NAMALWA (cell line): Measurements from ENCODE around the gene KANK4.

Experiments
- DNase-seq: peaks from one replicate; pipeline ENCODE4 v3.0.0-alpha.2; 2015; ENCODE audit warnings: low spot score

Gene KANK4

DNA sequence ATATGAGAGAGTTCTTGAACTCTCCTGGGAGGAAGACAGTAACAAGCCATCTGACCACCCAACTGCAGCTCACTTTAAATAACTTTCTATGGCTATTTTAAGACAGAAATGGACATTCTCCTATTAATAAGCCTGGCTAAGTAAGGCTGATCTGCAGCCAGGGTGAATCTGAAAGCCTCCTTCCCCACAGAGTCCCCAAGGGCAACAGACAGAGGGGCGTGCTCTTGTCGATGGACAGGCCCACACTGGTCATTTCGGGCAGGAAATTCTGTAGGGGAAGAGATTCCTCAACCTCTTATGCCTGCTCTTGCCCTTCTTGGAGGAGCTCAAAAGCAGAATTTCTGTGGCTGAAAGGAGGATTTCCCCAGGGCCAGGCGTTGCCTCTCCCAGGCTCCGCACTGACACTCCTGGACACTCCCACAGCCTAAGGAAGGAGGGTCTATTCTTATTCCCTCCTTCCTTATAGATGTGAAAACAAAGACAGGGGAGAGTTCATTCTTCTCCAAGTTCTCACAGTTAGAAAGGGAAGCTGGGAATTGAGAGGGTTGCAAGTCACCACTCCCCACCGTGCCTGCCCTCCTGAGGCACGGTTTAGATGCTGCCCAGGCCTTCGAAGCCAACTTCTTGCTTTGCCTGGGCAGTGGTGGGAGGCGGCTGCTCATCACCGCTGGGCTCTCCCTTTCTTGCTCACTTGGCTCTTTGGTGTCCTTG lies 17.9 kb upstream of the KANK4 start:
- no peak for DNase-seq

DNA sequence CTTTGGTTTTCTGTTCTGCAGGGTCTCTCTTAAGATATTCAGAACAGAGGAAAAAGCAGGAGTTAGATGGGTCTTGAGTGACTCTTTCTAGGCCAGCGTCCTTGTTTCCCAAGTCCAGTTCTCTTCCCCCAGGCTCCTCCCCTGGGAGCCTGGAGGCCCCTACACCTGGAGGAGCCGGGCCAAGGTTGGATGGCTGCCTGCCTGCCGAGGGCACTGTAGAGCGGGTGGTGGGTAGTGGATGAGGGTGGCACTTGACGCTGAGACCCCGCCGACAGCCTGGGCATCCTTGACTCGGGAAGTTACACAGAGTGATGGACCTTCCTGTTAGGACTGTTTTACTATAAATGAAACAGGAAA lies 17.4 kb upstream of the KANK4 start:
- no peak for DNase-seq

DNA sequence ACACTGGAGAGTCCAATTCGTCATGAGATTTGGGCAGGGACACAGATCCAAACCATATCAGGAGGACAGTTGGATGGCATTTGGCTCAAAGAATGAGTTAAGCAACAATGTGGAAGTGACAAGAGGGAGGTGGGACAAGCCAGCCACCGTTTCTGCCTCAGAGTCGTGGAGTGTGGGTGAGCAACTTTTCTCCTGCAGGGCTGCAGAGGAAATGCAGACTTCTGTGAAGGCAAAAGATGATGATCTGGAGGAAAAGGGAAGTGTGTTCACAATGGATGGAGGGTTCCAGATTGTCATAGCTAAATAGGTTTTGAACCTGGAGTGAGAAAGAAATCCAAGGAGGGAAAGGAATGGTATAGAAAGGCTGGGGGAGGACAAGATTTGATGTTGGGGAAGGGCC lies 16.4 kb upstream of the KANK4 start:
- DNase-seq: peak; percentile 34

DNA sequence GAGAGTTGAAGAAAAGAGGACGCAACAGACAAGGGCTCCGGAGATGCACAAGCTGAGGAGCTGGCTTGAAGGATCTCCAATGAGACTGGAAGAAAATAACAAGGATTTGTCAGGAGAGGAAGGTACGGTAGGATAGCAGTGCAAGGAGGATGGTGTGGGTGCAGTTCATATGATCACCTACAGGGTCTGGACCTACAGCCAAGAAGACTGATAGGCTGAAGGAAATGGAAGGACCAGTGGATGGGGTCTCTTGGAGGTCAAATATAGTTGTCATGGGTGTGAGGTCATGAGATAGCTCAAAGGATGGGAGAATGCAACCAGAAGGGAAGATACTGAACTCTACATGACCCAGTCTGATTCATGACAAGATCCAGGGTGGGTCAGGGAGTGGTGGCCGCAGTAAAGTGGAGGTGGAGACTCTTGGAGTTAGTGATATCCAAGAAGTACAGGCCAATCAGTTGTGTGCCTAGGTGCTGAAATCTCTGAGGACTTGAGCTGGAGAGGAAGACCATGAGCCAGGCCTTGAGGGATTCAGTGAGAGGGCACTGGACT lies 15.3 kb upstream of the KANK4 start:
- no peak for DNase-seq

DNA sequence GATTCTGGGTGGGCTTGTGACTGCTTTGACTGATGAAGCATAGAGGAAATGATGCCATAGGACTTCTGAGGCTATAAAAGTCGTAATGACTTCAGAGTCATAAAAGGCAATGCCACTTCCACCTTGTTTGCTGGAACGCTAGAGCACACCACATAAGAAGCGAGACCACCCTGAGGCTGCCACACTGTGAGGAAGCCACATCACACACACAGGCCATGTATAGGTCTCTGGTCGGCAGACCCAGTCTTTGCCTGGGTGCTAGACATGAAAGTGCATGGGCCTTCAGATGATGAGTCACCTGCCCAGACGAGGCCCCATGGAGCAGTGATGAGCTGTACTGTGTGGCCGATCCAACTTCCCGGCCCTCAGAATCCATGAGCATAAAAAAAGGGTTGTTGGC lies 14.2 kb upstream of the KANK4 start:
- DNase-seq: no peak

DNA sequence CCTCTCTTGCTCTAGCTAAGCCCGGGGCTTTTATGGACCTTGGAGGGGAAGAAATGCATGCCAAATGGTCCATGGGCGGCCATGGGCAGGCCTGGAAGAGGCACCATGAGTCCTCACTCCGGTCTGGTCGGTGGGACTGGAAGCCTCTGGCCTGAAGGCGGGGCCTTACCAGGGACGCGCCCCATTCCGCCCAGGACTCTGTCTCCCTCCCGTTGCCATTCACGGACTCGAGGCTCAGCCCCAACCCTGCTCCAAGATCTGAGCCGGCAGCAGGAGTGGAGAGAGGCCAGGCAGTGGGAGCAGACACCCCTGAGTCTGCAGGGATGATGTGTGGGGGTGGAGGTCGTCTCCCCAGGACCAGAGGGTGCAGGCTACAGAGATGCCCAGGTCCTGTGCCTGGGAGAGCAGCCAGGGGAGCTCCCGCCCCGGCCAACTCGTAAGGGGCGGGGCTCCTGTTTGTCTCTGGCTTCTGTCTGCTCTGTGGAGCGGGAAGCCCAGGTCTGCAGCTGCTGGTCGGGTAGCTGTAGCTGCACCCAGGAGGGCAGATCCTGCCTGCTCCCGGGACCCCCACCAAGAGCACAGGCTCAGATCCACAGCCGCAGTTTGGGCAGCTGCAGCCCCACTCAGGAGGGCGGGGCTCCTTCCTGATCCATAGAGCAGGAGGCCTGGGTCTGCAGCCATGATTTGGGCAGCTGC lies 8.3 kb upstream of the KANK4 start:
- no peak for DNase-seq

DNA sequence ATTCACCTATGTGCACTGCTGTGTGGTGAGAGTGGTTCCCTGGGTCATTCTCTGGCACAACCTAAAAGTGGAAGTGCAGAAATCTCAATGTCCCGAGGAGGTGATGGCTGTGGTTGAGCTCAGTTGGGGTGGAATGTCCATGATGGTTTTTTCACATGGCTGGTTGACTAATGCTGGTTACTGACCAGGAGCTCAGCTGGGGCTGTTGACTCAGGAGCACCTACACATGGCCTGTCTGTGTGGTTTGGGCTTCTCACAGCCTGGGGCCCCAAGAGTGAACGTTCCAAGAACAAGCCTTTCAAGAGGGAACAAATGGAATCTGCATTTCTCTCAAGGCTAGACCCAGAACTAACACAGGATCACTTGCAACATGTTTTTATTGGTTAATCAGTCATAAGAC lies 6.4 kb upstream of the KANK4 start:
- DNase-seq: no peak

DNA sequence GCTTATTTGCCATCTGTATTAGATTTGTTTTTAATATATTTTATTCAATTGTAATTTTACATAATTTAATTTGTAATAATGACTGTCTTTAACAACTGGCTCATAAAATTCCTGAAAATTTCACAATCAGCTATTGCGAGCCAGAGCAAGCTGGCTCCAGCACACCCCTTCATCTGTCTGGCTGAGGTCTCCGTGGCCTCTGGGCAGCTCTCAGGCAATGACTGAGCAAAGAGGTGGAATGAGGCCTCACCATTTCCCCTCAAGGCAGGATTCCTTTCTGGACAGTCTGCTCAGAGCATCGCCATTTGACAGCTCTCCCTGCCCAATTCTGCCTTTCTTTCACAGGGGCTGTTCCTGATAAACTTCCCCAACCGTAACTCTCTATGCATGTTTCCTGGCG lies 5.8 kb upstream of the KANK4 start:
- no peak for DNase-seq

DNA sequence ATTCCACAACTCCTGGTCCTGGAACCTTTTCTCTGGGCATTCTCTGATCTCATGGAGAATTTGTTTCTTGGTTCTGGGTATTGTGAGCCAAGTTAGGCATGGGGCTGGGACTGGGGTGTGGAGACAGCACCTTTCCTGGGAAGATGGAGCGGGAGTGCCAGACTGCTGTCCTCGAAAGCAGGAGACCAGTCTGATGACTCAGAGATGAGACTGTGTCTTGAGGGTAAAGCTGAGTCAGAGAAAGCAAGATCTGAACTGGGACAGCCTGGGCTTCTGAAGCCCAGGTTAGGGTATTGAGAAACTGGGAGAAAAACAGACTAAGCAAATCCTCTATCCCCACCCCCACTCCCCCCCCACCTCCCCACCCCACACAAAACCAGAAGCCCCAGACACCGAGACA lies 2.2 kb upstream of the KANK4 start:
- DNase-seq: no peak

DNA sequence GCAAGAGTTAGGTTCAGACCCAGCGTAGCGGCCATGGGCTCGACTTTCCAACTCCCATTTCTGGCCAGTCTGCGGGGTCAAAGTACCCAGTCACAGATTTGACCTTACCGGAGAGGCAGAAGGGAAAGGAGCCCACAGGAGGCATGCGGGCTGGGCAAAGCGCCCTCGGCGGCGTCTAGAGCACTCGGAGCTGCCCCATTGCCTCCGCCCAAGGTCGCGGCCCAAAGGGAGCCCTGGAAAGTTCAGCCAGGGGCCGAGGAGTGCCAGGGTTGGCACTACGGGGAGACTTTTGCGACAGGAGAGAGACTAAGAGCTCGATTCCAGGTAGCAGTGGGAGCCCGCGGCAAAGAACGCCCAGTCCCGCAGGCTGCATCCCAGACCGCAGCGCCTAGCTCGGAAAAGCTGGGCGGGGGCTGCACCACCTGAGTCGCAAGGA lies 896 bp downstream of the KANK4 start:
- no peak for DNase-seq

DNA sequence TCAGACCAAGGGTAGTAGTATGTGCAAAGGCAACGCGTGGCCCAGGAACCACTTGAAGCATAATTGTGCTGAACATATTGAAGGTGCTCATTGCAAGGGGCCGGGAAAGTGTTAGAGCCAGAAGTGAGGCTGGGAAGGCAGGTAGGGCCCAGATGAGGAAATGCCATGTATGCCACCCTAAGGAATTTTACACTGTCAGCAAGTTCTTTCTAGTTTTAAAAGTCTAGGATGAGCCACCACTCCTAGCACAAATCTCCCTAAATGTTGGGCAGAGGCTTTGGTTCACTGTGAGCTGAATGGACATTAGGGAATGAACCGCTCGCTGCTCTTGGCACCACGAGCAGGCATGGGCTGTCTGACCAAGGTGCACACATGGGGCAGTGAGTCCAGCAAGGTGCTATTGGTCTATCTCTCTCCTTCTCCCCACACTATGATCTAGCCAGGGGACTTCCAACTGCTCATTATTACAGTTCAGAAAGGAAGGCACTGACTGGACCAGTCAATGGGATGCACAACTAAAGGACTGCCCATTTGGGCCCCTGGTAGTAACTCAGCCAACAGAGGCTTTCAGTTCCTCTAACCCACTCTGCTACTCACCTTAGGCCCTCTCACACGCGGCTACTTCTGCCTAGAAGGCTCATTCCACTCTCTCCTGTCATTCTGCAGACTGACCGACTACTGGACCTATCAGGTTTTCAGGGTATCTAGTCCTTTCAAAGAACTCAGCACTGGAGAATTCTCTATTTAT lies 2.0 kb downstream of the KANK4 start:
- no peak for DNase-seq

DNA sequence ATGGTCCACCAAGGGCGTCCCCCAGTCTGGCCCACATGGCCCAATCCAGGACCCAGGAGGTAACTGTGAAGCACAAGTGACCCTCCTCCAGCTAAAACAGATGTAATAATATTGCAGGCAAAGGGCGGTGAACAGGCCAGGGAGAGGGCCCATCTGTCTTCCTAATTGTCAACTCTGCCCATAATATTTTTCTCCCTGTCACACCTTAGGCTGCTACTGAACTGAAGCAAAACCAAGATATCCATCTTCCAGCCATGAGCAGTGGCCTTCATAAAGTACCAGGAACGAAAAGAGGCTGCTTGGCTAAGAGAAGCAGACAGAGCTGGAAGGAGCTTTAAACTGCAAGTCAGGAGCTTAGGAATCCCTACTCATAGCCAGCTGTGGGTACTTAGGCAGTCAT lies 3.1 kb downstream of the KANK4 start:
- no peak for DNase-seq

DNA sequence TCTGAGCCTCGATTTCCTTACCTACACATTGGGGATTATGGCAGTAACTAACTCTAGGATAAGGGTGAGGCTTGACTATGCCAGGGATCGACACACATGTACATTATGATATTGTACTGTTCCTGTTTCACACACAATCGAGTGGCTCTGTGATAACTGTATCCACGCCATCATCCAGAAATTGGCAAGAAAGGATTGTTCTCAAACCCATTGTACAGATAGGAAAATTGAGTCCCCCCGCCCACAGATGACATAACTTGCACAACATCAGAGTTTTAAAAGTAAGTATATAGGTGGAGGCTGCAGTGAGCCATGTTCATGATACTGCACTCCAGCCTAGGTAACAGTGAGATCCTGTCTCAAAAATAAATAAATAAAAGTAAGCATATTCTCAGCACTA lies 3.8 kb downstream of the KANK4 start:
- DNase-seq: no peak

DNA sequence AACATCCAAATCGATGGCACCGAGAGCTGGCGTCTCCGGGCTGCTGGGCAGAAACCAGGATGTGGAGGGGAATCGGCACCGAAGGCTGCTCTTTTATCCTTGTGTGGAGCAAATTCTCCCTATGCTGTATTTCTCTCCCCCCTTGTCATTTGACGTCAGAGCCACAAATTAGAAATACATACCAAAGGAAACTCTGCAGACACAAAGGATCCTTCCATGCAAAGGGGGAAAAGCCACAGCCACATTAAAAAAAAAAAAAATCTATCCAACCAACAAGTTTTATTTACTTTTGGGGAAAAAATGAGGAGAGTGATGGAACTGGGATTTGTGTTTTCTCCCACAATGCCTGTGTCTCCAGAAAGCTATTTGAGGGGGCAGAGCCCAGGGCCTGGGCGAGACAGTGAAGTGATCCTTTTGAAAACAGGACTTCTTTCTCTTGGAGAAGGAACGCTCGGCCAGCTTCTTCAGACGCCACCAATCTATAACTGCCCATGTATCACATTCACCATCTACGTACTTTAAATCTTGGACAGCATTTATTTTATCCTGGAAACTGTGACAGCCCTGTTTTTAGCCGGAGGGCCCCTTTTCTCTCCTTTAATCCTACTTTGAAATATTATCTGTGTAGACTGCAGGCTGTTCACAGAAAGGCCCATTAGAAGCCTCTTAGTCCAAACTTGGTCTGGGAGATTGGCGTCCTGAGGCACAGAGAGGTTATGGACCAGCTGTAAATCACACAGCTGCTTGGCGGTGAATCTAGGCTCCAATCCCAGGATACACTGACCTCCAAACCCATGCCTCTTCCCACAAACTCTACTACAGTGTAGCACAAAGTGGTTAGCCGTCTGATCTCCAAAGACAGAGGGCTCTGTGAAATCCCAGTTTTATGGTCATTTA lies 4.5 kb downstream of the KANK4 start:
- DNase-seq: no peak

DNA sequence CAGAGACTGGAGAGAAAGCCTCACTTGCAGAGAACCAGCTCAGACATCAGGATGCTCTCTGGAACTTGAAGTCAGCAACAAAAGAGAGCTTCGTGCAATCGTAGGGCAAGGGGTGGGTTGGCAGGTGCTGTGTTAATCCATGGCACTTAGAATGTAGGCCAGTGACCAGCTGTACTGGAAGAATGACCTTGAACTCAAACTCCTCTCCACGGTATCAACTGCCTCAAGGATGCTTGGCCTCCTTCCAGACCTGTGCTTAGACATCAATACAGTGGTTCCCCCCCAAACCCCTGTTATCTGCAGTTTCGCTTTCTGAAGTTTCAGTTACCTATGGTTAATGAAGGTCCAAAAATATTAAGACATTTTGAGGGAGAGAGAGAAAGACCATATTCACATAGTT lies 6.5 kb downstream of the KANK4 start:
- no peak for DNase-seq

DNA sequence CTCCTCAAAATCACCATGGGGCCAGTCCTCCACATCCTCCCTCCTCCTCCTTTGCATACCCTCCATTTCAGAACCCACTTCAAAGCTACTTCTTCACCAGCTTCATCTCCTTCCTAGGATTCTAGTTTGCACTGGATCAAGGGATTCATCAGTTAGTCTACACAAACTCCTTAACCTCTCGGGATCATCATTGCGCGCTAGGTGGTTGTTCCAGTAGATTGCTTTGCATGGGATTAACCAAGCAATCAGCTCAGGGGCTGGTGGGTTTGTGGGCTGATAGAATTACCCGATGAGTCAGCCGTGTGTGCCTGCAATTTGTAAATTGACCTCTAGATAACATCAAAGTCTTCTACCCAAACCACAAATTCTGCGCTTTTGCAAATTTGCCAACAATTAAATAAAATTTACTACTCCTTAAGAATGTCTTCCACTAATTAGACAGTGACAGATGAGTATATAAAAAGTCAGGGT lies 7.7 kb downstream of the KANK4 start:
- DNase-seq: no peak

DNA sequence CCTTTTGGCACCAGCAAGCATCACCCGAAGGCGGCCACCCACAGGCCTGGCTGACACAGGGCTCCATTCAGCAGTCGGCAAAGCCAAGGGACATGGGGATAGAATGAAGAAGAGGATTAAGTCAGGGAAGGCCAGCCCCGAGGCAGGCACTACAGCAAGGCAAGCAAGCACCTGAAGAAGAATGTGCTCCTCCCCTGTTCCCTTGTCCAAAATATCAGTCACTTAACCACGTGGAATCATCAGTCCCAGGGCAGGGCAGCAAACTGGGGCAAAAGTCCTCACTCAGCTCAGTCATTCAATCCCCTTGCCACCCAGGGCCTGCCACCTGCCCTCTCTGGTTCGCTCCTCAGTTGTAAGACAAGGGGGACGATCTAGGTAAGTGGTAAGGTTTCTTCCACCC lies 9.3 kb downstream of the KANK4 start:
- no peak for DNase-seq

DNA sequence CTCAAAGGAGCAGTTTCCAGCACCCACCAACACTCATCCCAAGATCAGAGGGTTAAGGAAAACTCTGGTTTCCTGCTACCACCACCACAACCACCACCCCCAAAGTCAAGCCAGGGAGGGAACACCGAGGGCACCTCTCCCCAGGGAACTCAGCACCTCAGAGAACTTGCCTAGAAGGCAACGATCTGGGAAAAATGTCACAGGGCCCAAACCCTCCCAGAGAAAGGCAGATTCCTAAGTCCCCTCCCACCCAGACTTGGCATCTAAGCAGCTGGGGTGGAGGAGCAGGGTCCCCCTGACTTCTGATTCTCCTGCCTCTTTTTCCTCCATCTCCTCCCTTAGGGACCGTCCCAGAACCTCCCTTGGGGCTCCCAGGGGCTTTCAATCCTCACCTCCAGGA lies 10.6 kb downstream of the KANK4 start:
- no peak for DNase-seq

DNA sequence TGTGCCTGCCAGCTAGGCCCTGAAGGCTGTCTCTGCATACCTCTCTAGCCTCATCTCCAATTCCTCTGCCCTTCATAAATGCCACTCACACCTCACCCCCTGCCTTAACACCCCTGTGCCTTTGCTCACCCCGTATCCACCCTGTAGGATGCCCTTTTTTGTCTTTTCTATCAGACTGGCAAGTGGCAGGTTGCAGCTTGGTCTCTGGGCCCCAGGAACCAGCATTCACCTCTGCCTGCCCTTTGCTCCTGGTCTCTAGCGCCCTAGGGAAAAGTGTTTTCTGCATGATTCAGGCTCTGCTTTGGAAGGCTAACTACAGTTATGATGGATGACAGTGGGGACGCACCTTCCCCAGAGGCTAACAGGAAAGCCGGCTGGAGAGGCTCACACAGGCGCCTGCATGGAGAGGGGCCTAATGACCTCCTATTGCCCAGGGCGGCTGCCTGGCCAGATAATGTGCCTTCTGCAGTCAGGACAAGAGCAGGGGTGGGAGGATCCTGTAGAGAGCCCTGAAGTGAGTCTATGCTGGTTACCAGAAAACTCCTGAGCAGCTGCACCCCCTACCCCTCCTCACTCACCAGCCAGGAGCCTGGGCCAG lies 11.2 kb downstream of the KANK4 start:
- no peak for DNase-seq

DNA sequence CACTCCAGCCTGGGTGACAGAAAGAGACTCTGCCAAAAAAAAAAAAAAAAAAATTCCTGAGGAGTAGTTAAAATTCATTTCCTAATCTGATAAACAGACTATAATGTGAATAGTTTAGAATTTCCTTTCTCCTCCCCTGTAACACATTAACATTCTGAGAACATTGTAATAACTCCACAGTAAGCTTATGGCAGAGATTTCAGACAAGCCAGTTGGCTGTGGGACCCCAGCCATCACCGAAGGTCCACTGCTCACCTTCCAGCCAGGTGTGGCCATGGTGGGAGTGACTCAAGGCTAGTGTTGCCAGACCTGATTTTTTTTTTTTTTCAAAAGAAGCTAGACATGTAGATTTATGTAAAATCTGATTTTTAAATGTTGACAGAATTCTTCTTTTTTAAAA lies 11.8 kb downstream of the KANK4 start:
- DNase-seq: no peak

DNA sequence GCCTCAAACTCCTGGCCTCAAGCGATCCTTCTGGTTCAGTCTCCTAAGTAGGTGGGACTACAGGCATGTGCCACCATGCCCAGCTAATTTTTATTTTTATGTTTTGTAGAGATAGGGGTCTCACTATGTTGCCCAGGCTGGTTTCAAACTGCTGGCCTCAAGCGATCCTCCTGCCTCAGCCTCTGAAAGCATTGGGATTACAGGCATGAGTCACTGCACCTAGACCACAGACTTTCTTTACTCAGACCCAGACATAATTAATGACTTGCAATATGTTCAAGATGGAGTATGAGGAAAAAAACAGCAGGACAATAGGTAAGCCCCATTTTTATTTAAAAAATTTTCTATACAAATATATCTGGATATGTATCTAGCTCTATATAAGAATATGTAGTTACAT lies 13.2 kb downstream of the KANK4 start:
- no peak for DNase-seq

DNA sequence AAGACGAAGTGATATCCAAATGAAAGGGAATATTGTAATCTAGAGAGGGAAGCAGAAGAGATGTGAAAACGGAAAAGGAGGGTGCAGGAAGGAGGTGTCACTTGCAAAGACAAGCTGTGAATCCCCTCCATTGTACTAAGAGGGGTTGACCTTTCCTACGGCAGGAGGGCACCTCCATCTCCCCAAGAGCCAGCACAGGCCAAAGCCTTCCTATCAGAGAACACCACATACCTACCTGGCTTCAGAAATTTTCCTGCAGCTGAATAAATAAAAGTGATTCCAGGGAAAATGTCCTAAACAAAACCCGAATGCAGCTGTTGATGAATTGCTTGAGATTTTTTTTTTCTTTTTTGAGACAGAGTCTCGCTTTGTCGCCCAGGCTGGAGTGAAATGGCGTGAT lies 14.3 kb downstream of the KANK4 start:
- no peak for DNase-seq
